ENCODE results near the gene VPS52.
"Not testable (repeated sequence)": the region's sequence is repeated elsewhere in the genome, so short reads cannot be mapped to it uniquely, and the experiment has no call there.

Gene VPS52

DNA sequence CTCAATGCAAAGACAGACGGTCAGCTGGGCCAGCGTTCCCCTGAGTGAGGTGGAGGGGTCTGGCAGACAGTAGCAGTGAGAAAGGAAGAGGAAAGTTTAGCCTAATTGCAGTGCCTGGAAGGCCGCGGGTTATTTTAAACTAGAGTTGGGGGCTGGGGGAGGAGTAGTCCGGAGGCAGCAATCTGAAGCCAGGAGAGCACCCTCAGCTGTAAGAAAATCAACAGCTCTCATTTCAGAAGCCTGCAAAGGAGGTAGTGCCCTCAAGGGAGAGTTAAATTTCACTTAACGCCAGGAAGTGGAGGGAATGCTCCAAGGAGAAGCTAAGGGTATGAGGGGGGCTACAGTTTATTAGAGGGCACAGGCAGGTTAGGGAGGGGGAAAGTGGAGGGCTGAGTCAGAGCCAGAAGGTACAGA is 36.4 kb downstream of the VPS52 start:
- no peak overlapping the region for H3K27ac ChIP-seq (replicated peaks)
- no peak for TF ChIP-seq GABPA (IDR thresholded peaks at IDR 0.05; ENCODE audit: low read depth)
- no peak for TF ChIP-seq POLR2AphosphoS5 (IDR thresholded peaks at IDR 0.05; ENCODE audit: low read depth)
- no peak for TF ChIP-seq SPI1 (IDR thresholded peaks at IDR 0.05; ENCODE audit: borderline replicate concordance, low read depth)
- TF ChIP-seq, protein P1, sequence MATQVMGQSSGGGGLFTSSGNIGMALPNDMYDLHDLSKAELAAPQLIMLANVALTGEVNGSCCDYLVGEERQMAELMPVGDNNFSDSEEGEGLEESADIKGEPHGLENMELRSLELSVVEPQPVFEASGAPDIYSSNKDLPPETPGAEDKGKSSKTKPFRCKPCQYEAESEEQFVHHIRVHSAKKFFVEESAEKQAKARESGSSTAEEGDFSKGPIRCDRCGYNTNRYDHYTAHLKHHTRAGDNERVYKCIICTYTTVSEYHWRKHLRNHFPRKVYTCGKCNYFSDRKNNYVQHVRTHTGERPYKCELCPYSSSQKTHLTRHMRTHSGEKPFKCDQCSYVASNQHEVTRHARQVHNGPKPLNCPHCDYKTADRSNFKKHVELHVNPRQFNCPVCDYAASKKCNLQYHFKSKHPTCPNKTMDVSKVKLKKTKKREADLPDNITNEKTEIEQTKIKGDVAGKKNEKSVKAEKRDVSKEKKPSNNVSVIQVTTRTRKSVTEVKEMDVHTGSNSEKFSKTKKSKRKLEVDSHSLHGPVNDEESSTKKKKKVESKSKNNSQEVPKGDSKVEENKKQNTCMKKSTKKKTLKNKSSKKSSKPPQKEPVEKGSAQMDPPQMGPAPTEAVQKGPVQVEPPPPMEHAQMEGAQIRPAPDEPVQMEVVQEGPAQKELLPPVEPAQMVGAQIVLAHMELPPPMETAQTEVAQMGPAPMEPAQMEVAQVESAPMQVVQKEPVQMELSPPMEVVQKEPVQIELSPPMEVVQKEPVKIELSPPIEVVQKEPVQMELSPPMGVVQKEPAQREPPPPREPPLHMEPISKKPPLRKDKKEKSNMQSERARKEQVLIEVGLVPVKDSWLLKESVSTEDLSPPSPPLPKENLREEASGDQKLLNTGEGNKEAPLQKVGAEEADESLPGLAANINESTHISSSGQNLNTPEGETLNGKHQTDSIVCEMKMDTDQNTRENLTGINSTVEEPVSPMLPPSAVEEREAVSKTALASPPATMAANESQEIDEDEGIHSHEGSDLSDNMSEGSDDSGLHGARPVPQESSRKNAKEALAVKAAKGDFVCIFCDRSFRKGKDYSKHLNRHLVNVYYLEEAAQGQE (IDR thresholded peaks at IDR 0.05; ENCODE audit: insufficient replicate concordance, low read depth) = no peak
- TF ChIP-seq, protein P2, sequence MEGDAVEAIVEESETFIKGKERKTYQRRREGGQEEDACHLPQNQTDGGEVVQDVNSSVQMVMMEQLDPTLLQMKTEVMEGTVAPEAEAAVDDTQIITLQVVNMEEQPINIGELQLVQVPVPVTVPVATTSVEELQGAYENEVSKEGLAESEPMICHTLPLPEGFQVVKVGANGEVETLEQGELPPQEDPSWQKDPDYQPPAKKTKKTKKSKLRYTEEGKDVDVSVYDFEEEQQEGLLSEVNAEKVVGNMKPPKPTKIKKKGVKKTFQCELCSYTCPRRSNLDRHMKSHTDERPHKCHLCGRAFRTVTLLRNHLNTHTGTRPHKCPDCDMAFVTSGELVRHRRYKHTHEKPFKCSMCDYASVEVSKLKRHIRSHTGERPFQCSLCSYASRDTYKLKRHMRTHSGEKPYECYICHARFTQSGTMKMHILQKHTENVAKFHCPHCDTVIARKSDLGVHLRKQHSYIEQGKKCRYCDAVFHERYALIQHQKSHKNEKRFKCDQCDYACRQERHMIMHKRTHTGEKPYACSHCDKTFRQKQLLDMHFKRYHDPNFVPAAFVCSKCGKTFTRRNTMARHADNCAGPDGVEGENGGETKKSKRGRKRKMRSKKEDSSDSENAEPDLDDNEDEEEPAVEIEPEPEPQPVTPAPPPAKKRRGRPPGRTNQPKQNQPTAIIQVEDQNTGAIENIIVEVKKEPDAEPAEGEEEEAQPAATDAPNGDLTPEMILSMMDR (IDR thresholded peaks at IDR 0.05; ENCODE audit: insufficient read depth, low read length) = no peak
- DNase-seq (ENCODE audit: low read depth in 1 of 2, low spot score in 1 of 2) = no peak
- H3K4me3 ChIP-seq (replicated peaks; ENCODE audit: insufficient read depth, low read length) = no peak overlapping the region
- no peaks in the 10 kb centered on the region for H3K27me3 ChIP-seq (ENCODE audit: insufficient read depth, poor library complexity, severe bottlenecking)

DNA sequence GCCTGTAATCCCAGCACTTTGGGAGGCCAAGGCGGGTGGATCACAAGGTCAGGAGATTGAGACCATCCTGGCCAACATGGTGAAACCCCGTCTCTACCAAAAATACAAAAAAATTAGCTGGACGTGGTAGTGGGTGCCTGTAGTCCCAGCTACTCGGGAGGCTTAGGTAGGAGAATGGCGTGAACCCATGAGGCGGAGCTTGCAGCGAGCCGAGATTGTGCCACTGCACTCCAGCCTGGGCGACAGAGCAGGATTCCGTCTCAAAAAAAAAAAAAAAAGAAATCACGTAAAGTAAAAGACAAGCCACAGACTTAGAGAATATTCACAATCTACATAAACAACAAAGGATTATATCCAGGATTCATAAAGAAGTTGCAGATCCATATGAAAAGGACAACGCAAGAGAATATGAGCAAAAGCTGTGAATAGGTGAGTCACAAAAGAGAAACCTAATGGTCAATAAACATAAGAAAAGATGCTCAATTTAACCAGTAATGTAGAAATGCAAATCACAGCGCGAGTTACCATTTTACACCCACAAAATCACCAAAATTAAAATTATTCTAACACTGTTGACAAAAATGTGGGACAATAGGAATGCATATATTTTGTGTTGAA is 45.1 kb downstream of the VPS52 start:
- H3K4me3 ChIP-seq (replicated peaks; ENCODE audit: insufficient read depth, low read length); DNase-seq (ENCODE audit: low read depth in 1 of 2, low spot score in 1 of 2); H3K27me3 ChIP-seq (ENCODE audit: insufficient read depth, poor library complexity, severe bottlenecking); H3K27ac ChIP-seq (replicated peaks): not testable (repeated sequence)

DNA sequence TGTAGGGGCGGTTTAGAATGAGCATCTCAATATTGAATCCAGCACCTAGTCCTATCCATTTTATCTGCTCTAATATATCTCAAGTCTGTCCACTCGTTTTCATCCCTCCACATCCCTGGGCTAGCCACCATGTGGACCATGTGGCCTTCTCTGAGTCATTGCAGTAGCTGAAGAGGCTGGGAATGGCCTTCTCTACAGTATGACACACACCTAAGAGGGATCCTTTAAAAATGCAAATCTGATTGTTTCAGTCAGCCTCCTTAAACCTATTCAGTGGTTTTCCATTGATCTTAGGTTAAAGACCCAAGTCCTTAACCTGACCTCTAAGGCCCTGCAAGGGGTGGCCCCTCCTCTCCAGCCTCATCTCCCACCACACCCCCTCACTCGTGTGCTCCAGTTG is 54.0 kb downstream of the VPS52 start:
- TF ChIP-seq, protein P1 (IDR thresholded peaks at IDR 0.05; ENCODE audit: insufficient replicate concordance, low read depth) = no peak
- TF ChIP-seq POLR2AphosphoS5 (IDR thresholded peaks at IDR 0.05; ENCODE audit: low read depth) (no peak), GABPA (IDR thresholded peaks at IDR 0.05; ENCODE audit: low read depth) (no peak), SPI1 (IDR thresholded peaks at IDR 0.05; ENCODE audit: borderline replicate concordance, low read depth) (no peak)
- TF ChIP-seq, protein P2 (IDR thresholded peaks at IDR 0.05; ENCODE audit: insufficient read depth, low read length) = no peak
- peaks cover 3% of the 10 kb centered on the region for H3K27me3 ChIP-seq (ENCODE audit: insufficient read depth, poor library complexity, severe bottlenecking)
- H3K4me3 ChIP-seq (replicated peaks; ENCODE audit: insufficient read depth, low read length) = no peak overlapping the region
- no peak overlapping the region for H3K27ac ChIP-seq (replicated peaks)
- DNase-seq (ENCODE audit: low read depth in 1 of 2, low spot score in 1 of 2) = no peak

DNA sequence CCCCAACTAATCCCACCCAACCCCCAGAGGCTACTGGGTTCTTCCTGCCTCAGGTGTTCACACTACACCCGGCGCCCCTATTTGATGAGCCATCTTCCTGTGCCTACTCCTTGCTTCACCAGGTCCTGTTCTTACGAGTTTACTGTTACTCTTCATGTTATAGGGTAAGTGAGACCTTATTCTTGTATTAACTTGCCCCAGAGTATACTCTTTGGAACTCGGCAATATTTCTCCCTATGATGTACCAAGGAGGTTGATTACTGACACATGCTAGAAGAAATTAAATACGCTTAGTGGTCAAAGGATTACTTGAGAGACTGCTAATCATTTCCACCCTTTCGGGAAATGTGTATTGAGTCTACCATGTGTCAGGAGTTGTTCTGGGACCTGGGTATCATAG is 54.4 kb downstream of the VPS52 start:
- TF ChIP-seq, protein P2 (IDR thresholded peaks at IDR 0.05; ENCODE audit: insufficient read depth, low read length) = no peak
- TF ChIP-seq POLR2AphosphoS5 (IDR thresholded peaks at IDR 0.05; ENCODE audit: low read depth) (no peak), GABPA (IDR thresholded peaks at IDR 0.05; ENCODE audit: low read depth) (no peak), SPI1 (IDR thresholded peaks at IDR 0.05; ENCODE audit: borderline replicate concordance, low read depth) (no peak)
- TF ChIP-seq, protein P1 (IDR thresholded peaks at IDR 0.05; ENCODE audit: insufficient replicate concordance, low read depth) = no peak
- Histone ChIP-seq H3K27me3 (ENCODE audit: insufficient read depth, poor library complexity, severe bottlenecking) (peaks cover 3% of the 10 kb centered on the region), H3K4me3 (replicated peaks; ENCODE audit: insufficient read depth, low read length) (no peak overlapping the region), H3K27ac (replicated peaks) (no peak overlapping the region)
- no peak for DNase-seq (ENCODE audit: low read depth in 1 of 2, low spot score in 1 of 2)

All from HL-60 (cell line).